Spleen (tissue), 7 donors: ENCODE measurements around the gene MSI2.

Experiments
- POLR2A ChIP-seq, 3 donors: fragments of 450-650 bp; IDR thresholded peaks; one replicate each; pipeline ENCODE4 v1.5.1; 2017; ENCODE audit warnings: antibody characterized with exemption in 3 of 3, mild to moderate bottlenecking in 1 of 3
- TF ChIP-seq, protein P1 (sequence below), 11 experiments: fragments of 200-600 bp in 7 of 11; fragments of 450-650 bp in 4 of 11; sonication (generic) in 4 of 11; IDR thresholded peaks in 8 of 11; conservative IDR thresholded peaks in 3 of 11; 1 replicate in 7 of 11; 2 replicates in 4 of 11; pipeline versions ENCODE4 v1.4.0 to v1.8.0; 2016 to 2021; ENCODE audit warnings: antibody characterized with exemption in 11 of 11, inconsistent platforms in 4 of 11, mild to moderate bottlenecking in 1 of 11
- donor health status: DM: no; HTN: no; CAD: no; lungs with moderate emphysema.
- donor health status: DM: no; HTN: no; CAD: no.
- donor health status: DM: no; HTN: no; CAD: no.

GRCh38 chr17:57420734-57421717 lies 164.7 kb downstream of the MSI2 start:
- TF ChIP-seq, protein P1, sequence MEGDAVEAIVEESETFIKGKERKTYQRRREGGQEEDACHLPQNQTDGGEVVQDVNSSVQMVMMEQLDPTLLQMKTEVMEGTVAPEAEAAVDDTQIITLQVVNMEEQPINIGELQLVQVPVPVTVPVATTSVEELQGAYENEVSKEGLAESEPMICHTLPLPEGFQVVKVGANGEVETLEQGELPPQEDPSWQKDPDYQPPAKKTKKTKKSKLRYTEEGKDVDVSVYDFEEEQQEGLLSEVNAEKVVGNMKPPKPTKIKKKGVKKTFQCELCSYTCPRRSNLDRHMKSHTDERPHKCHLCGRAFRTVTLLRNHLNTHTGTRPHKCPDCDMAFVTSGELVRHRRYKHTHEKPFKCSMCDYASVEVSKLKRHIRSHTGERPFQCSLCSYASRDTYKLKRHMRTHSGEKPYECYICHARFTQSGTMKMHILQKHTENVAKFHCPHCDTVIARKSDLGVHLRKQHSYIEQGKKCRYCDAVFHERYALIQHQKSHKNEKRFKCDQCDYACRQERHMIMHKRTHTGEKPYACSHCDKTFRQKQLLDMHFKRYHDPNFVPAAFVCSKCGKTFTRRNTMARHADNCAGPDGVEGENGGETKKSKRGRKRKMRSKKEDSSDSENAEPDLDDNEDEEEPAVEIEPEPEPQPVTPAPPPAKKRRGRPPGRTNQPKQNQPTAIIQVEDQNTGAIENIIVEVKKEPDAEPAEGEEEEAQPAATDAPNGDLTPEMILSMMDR (IDR thresholded peaks at IDR 0.05 in 8 of 11, conservative IDR thresholded peaks at IDR 0.05 in 3 of 11), result no peak
- TF ChIP-seq POLR2A (IDR thresholded peaks at IDR 0.05), result no peak
